Activated CD4-positive, alpha-beta T cell treated with anti-CD3 and anti-CD28 coated beads for 48 hours (primary cell): ENCODE data around the gene GALNS.
A peak's percentile ranks its signal among the peaks of the same experiment; 100 is the strongest.
"Not testable (repeated sequence)": the region's sequence is repeated elsewhere in the genome, so short reads cannot be mapped to it uniquely, and the experiment has no call there.

ENCODE experiments used
- DNase-seq: peaks from one replicate; pipeline ENCODE4 v3.0.0-alpha.2; 2020

Gene GALNS

GRCh38 chr16:88780142-88781062 is 76.3 kb downstream of the GALNS start:
- DNase-seq: no peak

DNA sequence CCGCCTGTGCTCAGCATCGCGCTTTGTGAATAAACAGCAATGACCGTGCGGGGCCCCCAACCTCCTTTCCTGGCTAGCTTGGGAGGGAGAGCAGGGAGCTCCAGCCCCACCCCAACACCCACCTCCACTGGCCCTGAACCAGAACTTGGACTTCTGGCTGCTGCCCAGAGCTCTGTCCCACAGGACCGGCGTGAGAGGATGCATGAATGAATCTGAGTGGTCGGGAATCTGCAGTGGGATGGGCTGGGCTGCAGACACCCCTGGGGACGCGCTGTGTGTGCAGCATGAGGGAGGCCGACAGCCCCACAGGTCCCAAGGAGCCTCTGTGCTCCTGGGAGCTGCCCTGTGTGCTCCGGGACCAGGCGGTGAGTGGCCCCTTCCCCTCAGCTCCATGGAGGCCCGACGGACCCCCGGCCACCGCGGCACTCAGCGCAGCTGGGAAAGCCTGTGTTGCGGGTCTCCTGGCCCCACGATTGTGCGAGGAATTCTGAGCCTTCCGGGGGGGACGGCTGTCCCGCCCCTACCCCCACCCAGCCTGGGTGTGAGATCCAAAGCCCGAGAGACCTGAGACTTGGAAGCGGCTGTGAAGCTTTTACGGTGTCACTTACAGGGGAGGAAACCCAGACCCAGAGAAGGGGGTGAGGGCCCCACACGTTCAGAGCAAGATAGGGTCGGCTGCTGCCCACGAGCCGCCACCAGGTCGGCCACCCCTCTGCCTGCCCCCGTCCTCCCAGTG is 77.2 kb downstream of the GALNS start:
- no peak for DNase-seq

GRCh38 chr16:88778541-88779065 is 78.1 kb downstream of the GALNS start:
- DNase-seq: no peak

GRCh38 chr16:88778271-88778525 is 78.5 kb downstream of the GALNS start:
- no peak for DNase-seq

DNA sequence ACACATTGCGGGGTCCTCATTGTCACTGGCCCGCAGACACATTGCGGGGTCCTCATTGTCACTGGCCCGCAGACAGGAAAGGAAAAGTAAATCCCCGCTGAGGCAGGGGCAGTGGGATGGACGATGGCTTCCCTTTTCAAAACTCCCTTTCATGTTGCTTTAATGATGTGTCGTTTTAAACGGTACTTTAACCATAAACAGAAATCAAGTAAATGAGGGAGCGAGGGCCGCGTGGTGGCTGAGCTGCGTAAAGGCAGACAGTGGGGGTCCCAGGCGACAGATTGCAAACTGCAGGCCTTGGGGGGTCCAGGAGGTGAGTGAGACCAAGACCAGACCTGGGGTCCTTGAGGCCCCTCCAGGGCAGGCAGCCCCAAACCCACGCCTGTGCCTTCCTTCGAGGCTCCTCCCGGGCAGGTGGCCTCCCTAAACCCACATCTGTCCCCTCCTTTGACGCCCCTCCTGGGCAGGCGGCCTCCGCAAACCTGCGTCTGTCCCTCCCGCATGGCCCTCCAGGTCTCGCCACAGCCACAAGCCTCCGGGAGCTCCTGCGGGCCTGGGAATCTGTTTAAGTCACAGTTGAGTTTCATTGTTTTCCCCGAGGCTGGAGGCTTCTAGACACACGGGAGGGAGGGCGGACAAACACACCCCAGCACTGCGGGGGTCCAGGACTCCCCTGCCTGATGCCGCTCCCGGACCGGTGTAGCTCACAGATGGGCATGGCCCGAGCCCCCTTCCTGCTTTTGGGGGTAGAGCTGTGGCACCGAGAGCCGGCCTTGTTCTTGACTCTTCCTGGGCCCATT is 79.1 kb downstream of the GALNS start:
- DNase-seq: no peak

DNA sequence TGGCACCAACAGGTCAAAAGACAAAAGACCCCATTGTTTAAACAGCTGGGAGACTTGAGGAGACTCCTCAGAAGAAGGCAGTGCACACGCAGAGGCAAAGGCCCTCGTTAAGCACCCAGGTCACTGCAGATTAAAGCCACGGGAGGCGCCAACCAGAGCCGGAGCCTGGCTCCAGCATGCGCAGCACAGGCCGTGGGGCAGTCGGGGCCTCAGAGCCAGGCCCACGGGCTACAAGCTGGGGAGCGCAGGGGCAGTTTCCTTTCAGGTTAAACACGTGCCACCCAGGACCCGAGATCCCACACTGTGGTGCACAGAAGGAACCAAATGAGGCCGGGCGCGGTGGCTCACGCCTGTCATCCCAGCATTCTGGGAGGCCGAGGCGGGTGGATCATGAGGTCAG is 80.9 kb downstream of the GALNS start:
- no peak for DNase-seq

- DNase-seq: no peak
These were observed 82.0 kb downstream of the GALNS start for GRCh38 chr16:88774544-88775393.

GRCh38 chr16:88773812-88774291 is 82.9 kb downstream of the GALNS start:
- no peak for DNase-seq

GRCh38 chr16:88772871-88773811 is 83.6 kb downstream of the GALNS start:
- no peak for DNase-seq

DNA sequence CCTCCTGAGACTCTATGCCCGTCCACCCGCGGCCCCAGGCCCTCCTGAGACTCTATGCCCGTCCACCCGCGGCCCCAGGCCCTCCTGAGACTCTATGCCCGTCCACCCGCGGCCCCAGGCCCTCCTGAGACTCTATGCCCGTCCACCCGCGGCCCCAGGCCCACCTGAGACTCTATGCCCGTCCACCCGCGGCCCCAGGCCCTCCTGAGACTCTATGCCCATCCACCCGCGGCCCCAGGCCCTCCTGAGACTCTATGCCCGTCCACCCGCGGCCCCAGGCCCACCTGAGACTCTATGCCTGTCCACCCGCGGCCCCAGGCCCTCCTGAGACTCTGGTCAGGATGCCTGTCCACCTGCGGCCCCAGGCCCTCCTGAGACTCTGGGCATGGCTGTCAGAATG is 85.0 kb downstream of the GALNS start:
- not testable (repeated sequence) for DNase-seq

- no peak for DNase-seq
These were observed 85.4 kb downstream of the GALNS start for GRCh38 chr16:88771294-88771772.

DNA sequence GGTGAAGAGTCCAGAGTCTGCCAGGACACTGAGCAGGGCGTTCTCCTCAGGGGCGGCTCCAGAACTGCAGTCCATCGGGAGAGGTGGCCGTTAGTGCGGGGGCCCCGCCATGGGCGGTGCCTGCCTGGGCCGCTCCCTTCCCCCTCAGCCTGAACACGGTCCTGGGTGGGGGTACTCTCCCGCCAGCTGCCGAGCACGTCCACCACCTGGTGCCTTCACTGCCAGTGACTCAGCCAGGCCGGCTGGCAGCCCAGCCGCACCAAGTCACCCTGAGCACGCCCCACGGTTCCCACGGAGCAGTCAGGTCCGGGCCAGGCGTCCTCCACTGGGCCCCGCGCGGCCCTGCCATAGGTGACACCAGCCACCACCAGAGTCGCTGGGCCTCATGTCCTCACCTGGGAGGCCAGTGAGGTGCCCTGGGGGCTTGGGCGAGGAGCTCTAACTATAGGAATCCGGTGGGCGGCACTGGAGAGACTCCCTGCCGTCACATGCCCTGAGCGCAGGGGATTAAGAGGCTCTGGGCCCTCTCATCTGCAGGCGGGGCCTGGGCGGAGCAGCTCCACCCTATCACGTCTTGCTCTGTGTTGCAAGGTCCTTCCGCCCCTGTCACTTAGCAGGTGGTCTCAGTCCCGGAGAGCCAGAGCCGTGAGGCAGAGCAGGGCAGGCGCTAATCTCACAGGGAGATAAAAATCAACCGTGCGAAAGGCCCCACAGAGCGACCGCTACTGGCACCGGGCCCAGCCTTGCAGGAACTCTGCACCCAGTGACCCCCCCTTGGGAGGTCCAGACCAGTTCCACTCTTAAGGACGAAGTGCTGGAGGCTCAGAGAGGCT is 86.1 kb downstream of the GALNS start:
- peak; percentile 37 for DNase-seq

DNA sequence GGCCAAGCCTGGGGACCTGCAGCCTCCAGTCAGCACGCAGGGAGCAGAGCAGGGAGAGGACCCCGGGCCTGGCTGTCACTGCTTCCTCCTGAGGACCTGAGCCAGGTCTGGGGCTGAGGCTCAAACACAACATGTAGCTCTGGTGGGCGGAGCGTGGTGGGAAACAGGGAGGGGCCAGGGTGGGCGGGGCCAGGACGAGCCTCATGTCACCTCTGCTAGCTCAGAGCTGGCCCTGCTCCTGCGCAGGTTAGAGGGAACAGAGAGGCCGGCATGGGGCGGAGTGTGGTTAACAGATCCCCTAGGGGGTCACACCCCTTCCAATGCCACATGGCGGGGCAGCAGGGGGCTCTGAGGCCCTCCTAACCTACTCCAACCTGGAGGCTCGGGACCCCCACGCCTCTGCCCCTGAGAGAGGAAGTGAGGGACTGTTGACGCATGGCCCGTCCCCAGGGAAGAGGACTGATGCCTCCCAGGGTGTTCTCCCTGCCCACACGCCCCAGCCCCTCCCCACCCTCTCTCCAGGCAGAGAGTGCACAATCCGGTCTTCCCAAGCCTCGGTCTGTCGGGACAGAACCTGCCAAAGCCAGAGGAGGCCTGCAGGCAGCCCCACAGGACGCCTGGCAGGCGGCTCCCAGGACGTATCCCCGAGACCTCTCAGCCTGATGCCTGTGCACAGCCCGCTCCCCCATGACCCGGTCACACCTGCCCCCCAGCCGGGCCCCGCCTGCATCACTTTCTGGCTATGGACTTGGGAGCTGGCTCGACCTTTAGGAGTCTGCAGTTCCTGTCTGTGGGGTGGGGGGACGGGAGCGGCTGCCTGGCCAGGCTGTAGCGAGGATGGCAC is 86.9 kb downstream of the GALNS start:
- DNase-seq: peak; percentile 56

DNA sequence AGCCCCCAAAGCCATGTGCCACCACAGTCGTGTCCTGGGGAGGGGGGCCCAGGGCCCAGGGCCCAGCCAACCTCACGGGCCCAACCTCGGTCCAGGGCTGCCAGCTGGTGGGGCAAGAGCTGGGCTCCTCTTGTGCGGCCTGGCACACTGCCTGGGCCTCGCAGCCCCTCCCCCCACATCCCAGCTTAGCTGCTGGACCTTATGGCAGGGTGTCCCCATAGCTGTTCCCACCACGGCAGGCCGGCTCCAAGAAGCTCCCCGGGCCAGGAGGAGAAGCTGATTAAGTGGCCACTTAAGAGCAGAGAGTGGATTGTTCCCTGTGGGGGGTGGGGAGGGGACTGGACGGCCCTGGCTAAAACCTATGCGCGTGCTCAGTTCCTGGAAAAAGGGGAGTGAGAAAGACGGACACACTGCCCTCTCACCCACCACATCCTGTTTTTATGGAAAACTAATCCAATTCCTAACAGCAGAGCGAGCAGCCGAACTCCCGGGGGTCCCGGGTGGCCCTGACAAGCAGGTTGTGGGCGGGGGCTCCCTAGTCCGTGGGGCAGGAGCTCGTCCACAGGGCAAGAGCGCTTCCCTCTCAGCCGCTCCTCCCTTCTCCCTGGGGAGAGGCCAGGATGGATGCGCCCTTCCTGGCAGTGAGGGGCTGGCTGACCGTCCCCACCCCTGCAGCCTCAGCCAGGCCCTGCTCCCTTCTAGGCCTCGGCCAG is 88.5 kb downstream of the GALNS start:
- DNase-seq: no peak

DNA sequence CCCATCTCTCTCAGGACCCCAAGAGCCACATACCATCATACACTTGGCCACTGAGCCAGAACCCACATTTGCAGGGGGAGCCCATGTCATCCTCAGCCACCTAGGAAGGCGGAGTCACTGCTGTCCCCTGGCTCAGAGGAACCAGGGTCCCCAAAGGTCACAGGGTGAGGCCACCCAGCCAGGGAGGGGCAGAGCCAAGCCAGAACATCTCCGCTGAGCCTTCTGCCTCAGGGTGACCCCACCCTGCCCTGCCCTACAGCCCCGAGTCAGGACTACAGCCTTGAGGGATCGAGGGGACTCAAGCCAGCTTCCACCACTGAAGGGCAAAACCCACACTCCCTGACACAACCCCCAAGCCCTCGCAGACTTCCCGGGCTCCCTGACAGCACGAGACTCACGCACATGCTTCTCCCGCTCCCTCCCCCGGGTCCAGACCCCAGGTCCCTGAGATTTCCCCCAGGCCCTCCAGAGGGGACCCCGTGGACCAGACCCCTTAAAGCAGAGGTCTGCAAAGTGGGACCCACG is 89.1 kb downstream of the GALNS start:
- no peak for DNase-seq

- no peak for DNase-seq
These were observed 89.8 kb downstream of the GALNS start for GRCh38 chr16:88766975-88767374.

DNA sequence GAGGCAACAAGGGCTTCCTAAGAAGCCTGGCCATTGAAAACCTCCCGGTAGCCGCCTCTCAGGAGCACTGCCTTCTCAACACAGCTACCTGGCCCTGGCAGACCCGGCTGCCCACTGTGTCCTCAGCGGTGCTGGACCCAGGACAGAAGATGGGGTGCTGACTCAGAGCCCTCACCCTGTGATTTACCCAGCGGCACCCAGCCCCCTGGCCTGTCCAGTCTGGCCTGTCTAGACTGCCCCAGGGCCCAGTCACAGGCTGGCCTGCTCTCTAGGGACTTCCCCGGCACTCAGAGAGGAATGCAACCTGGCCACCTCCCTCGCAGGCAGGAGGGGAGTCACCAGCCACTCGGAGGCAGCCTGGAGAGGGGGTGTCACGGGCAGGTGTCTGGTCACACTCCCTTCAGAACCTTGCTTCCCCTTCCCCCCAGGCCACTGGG is 91.8 kb downstream of the GALNS start:
- DNase-seq: no peak

DNA sequence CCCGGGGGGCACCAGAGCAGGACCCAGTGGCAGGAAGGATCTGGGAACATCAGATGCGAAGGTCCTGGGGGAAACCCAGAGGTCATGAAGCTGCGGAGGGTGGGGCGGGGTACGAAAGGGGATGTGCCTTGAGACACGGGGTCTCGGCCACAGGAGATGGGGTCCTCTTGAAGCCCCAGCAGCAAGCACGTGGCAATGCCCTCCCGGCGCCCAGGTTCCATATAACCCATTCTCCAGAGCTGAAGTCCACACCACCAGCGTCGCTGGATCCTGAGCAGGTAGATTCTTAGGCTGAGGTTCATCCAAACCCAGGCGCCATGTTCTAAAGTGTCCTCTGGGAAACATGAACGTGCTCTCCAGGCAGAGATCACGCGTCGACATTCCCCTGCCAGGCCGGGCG is 92.7 kb downstream of the GALNS start:
- no peak for DNase-seq
